WERI-Rb-1 (cell line): Measurements from ENCODE around the gene MYLK2.
"Not testable (repeated sequence)": the region's sequence is repeated elsewhere in the genome, so short reads cannot be mapped to it uniquely, and the experiment has no call there.

Experiments
- DNase-seq: peaks from one replicate; pipeline ENCODE4 v3.0.0-alpha.2; 2020
- H3K27ac ChIP-seq: fragments of 250-450 bp; sonication (Bioruptor Pico); 2 replicates; pipeline ENCODE4 v1.5.1; 2020; ENCODE audit warnings: mild to moderate bottlenecking, moderate library complexity
- H3K27me3 ChIP-seq: fragments of 250-450 bp; sonication (Bioruptor Pico); 2 replicates; pipeline ENCODE4 v1.5.1; 2021; ENCODE audit warnings: mild to moderate bottlenecking, low read depth, moderate library complexity; ENCODE audit not compliant: insufficient read depth, severe bottlenecking
- H3K36me3 ChIP-seq: fragments of 250-450 bp; sonication (Bioruptor Pico); 2 replicates; pipeline ENCODE4 v1.5.1; 2020; ENCODE audit warnings: mild to moderate bottlenecking, moderate library complexity
- H3K4me3 ChIP-seq: 2 replicates; pipeline ENCODE4 v1.5.1; 2011; ENCODE audit warnings: low read depth, mild to moderate bottlenecking, control low read depth, low read length
- H3K9me3 ChIP-seq: fragments of 250-450 bp; sonication (Bioruptor Pico); 2 replicates; pipeline ENCODE4 v1.5.1; 2021; ENCODE audit warnings: mild to moderate bottlenecking, moderate library complexity; ENCODE audit not compliant: severe bottlenecking
- TF ChIP-seq, protein P1 (sequence below): IDR thresholded peaks from 2 replicates; pipeline ENCODE4 v1.5.1; 2011; ENCODE audit warnings: low read depth, mild to moderate bottlenecking, control low read depth, inconsistent platforms, low read length

Gene MYLK2

DNA sequence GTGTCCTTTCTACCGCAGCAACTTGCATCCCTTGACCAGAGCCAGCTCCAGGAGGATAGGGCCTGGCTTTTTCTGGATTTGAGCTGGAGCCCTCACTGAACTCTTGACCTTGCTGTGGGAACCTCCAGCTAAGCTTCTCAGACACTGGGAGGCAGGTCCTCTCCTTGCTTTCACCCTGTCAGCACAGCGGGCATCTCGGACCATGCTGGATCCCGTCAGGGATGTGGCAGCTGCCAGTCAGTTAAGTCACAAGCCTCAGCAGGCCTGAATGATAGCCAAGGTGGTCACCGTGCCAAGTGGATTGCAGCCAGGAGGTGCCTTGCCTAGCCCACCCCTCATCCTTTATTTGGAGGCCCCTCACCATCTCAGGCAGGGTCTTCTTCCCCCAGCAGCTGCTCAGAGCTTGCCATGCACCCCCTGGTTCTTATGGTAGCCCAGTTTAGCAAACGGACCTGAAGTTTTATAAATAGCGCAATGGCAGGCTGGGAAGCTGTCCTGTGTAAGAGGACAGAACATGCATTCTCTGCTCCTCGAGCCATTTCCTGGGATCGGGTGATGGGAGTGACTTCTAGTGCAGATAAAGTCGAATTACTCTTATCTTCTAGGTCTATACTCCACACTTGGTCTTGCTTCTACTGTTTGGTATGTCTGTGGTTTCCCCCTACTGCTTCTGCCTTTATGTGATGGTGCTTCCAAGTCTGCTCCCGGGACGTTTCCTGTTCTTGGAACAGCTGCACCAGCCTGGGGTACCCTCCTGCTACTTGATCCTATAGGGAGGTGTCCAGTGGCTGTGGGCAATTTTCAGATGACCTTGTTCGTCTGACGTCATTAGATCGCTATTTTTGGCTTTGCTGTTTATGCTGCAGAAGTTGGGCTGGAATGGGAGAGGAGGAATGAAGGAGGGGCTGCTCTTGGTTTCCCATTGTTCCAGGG, 7.1 kb upstream of the MYLK2 start:
- H3K27ac ChIP-seq = no peak overlapping the region
- peaks cover 7% of the 10 kb centered on the region for H3K36me3 ChIP-seq
- H3K9me3 ChIP-seq = no peaks in the 10 kb centered on the region
- no peaks in the 10 kb centered on the region for H3K27me3 ChIP-seq
- no peak for DNase-seq
- TF ChIP-seq, protein P1, sequence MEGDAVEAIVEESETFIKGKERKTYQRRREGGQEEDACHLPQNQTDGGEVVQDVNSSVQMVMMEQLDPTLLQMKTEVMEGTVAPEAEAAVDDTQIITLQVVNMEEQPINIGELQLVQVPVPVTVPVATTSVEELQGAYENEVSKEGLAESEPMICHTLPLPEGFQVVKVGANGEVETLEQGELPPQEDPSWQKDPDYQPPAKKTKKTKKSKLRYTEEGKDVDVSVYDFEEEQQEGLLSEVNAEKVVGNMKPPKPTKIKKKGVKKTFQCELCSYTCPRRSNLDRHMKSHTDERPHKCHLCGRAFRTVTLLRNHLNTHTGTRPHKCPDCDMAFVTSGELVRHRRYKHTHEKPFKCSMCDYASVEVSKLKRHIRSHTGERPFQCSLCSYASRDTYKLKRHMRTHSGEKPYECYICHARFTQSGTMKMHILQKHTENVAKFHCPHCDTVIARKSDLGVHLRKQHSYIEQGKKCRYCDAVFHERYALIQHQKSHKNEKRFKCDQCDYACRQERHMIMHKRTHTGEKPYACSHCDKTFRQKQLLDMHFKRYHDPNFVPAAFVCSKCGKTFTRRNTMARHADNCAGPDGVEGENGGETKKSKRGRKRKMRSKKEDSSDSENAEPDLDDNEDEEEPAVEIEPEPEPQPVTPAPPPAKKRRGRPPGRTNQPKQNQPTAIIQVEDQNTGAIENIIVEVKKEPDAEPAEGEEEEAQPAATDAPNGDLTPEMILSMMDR = no peak
- H3K4me3 ChIP-seq = no peak overlapping the region

DNA sequence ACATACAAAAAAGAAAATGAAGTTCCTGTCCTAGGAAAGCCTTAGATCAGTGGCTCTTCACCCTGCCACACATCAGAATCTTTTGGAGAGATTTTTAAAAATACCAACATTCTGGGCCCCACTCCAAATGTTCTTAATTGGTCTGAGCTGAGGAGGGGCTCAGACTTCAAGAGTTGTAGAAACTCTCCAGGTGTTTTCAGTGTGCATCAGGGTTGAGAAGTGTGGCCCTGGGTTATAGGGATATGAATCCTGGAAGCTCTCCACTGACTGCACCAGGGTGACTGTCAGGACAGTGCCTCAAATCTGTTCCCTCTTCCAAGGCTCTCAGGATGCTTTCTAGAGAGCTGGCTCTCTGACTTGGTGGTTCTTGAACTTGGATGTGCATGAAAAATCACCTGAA, 5.5 kb upstream of the MYLK2 start:
- Histone ChIP-seq H3K27ac (no peak overlapping the region), H3K4me3 (no peak overlapping the region), H3K27me3 (no peaks in the 10 kb centered on the region), H3K9me3 (no peaks in the 10 kb centered on the region), H3K36me3 (peaks cover 2% of the 10 kb centered on the region; the same call in 1 of the 2 replicates)
- DNase-seq = no peak
- TF ChIP-seq, protein P1 = no peak

DNA sequence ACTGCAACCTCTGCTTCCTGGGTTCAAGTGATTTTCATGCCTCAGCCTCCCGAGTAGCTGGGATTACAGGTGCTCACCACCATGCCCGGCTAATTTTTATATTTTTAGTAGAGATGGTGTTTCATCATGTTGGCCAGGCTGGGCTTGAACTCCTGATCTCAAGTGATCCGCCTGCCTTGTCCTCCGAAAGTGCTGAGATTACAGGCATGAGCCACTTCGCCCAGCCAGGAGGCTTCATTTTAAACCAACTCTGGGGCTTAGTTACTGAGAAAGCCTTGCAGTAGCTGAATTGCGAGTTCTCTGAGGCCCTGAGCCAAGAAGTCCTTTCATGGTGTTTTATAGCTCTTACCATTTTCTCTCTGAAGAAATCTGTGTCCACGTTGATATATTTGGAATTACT, 5.0 kb upstream of the MYLK2 start:
- not testable (repeated sequence) for H3K36me3 ChIP-seq, H3K9me3 ChIP-seq, DNase-seq, H3K4me3 ChIP-seq, H3K27ac ChIP-seq, H3K27me3 ChIP-seq

DNA sequence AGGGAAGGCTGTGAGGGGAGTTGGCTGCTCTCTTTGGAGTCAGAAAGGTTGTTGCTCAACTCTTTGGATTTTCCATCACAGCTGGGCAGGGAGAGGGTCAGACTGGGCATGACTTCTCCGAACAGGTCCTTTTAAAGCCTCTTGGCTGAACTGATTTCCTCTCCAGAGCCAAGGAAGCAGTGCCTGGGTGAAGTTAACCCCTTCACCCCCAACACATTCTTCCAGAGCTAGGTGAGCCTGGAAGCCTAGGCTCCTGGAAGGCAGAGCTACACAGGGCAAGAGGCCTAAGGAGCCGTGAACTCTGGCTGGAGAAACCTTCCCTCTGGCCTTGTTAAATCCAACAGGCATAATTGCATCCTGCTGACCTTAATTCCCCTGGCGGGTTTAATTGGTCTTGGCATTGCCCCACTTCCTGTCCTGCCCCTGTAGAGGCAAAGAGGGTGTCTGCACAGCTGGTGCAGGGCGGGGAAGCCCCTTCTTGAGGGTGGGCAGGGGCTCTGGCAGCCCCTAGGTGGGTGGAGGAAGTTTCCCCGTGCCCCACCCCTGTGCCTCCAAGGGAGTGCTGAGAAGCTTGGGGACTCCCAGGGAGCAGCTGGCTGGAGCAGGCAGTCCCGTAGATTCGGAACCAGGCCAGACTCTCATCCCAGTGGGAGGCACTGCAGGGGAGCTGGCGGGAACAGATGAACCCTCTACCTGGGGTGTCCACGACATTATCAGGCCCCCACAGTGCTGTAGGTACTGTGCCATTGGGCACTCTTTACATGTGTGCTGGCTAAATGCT, 3.6 kb upstream of the MYLK2 start:
- no peaks in the 10 kb centered on the region for H3K27me3 ChIP-seq
- TF ChIP-seq, protein P1 = no peak
- H3K9me3 ChIP-seq = no peaks in the 10 kb centered on the region
- no peak overlapping the region for H3K27ac ChIP-seq
- no peak overlapping the region for H3K4me3 ChIP-seq
- H3K36me3 ChIP-seq = no peaks in the 10 kb centered on the region; the same call in 1 of the 2 replicates
- DNase-seq = no peak

DNA sequence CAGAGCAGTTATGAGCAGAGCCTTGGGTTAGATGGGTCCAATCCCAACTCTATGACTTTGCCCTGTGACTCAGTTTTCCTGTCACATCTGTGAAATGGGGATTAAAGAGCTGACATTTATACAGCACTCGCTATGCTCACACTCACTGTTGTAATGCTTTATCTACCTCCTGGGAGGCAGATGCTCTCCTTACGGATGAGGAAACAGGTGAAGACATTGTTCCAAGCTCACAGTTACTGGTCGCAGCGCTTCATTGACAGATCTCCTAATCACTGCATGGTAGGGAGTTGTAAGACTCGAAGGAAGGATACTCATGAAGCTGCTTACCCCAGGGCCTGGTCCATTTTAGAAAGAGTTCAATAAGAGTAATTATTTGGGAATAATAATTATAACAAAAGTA, 2.9 kb upstream of the MYLK2 start:
- Histone ChIP-seq H3K4me3 (no peak overlapping the region), H3K36me3 (no peaks in the 10 kb centered on the region; the same call in 1 of the 2 replicates), H3K27ac (no peak overlapping the region), H3K9me3 (no peaks in the 10 kb centered on the region), H3K27me3 (no peaks in the 10 kb centered on the region)
- TF ChIP-seq, protein P1 = no peak
- no peak for DNase-seq

DNA sequence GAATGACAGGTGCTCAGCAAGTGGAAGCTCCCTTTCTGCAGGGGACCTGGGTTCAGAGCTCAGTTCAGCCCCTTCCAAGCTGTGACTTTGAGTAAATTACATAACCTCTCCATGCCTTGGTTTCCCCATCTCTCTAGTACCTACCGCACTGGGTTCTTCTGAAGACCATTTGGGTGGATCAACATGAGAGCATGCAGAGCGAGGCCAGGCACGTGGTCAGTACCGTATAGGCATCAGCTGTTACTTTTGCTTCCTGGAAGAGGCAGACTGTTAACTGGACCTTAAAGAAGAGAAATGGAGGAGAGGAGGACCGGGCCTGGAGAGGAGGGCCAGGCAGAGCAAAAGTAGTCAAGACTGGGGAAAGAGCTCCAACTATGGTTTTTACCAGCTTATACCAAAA, 1.7 kb upstream of the MYLK2 start:
- Histone ChIP-seq H3K27me3 (no peaks in the 10 kb centered on the region), H3K4me3 (no peak overlapping the region), H3K9me3 (no peaks in the 10 kb centered on the region), H3K27ac (no peak overlapping the region), H3K36me3 (no peaks in the 10 kb centered on the region)
- TF ChIP-seq, protein P1 = no peak
- no peak for DNase-seq
